ENCODE data around the gene COL8A2.

- no peak for TF ChIP-seq CTCF (IDR thresholded peaks at IDR 0.05; ENCODE audit: low read length)
- TF ChIP-seq EZH2 (IDR thresholded peaks at IDR 0.05; ENCODE audit: borderline replicate concordance, low read length), result no peak
These were observed 3.8 kb upstream of the COL8A2 start for GRCh38 chr1:36128905-36129206.

Data from OCI-LY1 (cell line).